ENCODE data around the gene ZNF396.

GRCh38 chr18:35426786-35427185 is 49.6 kb upstream of the ZNF396 start:
- TF ChIP-seq POLR2AphosphoS5 (IDR thresholded peaks at IDR 0.05): no peak
- TF ChIP-seq CTCF (IDR thresholded peaks at IDR 0.05): no peak
- no peak for TF ChIP-seq POLR2A (IDR thresholded peaks at IDR 0.05)
- no peak for TF ChIP-seq EP300 (IDR thresholded peaks at IDR 0.05)

Data from upper lobe of left lung (tissue), 4 donors.